Kidney (tissue), 14 donors: ENCODE data around the gene SCCPDH. TPM values are rescaled to one million over a fixed set of nuclear protein-coding genes. Genes with fewer than 3 reads are reported as not detected.
A peak's percentile ranks its signal among the peaks of the same experiment; 100 is the strongest.
"Not testable (repeated sequence)": the region's sequence is repeated elsewhere in the genome, so short reads cannot be mapped to it uniquely, and the experiment has no call there.

Source experiments
- DNase-seq, 5 donors: peaks; one replicate each; pipeline ENCODE4 v3.0.0-alpha.2; 2013 to 2020
- FAIRE-seq: peaks from 2 replicates; lab custom pipeline; 2012; peaks lifted over from hg19 to GRCh38; lab: Jason Lieb, UNC
- H3K27ac ChIP-seq, 2 donors: one replicate each; pipeline ENCODE4 v1.7.0; 2013; ENCODE audit warnings: low read depth in 2 of 2, low read length in 2 of 2, inconsistent platforms in 1 of 2
- H3K27me3 ChIP-seq: one replicate; pipeline ENCODE4 v1.7.1; 2013; ENCODE audit warnings: low read length, inconsistent platforms; ENCODE audit not compliant: control insufficient read depth, insufficient read depth
- H3K36me3 ChIP-seq, 3 donors: one replicate each; pipeline versions ENCODE4 v1.7.0 to v1.7.1; 2013; ENCODE audit warnings: low read length in 3 of 3, control low read depth in 1 of 3, inconsistent platforms in 1 of 3; ENCODE audit not compliant: insufficient read depth in 3 of 3, control insufficient read depth in 2 of 3
- H3K4me1 ChIP-seq, 3 donors: one replicate each; pipeline versions ENCODE4 v1.7.0 to v1.7.1; 2013; ENCODE audit warnings: low read length in 3 of 3, inconsistent platforms in 1 of 3, low read depth in 1 of 3; ENCODE audit not compliant: control insufficient read depth in 2 of 3, insufficient read depth in 2 of 3
- H3K4me3 ChIP-seq, 3 donors: one replicate each; pipeline versions ENCODE4 v1.7.0 to v1.8.1; 2013; ENCODE audit warnings: low read length in 3 of 3, control low read depth in 1 of 3, inconsistent platforms in 1 of 3
- H3K9ac ChIP-seq, 3 donors: one replicate each; pipeline versions ENCODE4 v1.7.0 to v1.7.1; 2013; ENCODE audit warnings: low read length in 3 of 3, control low read depth in 1 of 3, inconsistent platforms in 1 of 3
- H3K9me3 ChIP-seq, 3 donors: one replicate each; pipeline versions ENCODE4 v1.7.0 to v1.7.1; 2013; ENCODE audit warnings: low read length in 3 of 3, control low read depth in 1 of 3, inconsistent platforms in 1 of 3; ENCODE audit not compliant: control insufficient read depth in 2 of 3, insufficient read depth in 1 of 3
- intact Hi-C: fragments of 100-400 bp; cut with DNase I; formaldehyde crosslinking; loops from one replicate; pipeline ENCODE4 v1.11.1; 2022
- polyA plus RNA-seq: library from polyadenylated mRNA; stranded (reverse); fragments of 350-450 nt; fragmentation: Illumina TruSeq; extraction: RNeasy Lipid Tissue Mini Kit (QIAGEN cat#74804); gene quantifications from one replicate; pipeline ENCODE4 v1.2.3, GENCODE V29; 2014; ENCODE audit warnings: low read depth, low replicate concordance; ENCODE audit not compliant: insufficient read depth
- total RNA-seq: library from RNA; stranded (reverse); fragmentation: NEBNext Ultra II Directional; extraction: Animal tissue kit (Norgen Biotek cat#: 25700); gene quantifications from one replicate; pipeline ENCODE4 v1.2.1, GENCODE V29; 2021
- TF ChIP-seq, protein P1 (sequence below): IDR thresholded peaks from 3 replicates; pipeline ENCODE4 v1.5.1; 2012; ENCODE audit warnings: mild to moderate bottlenecking, moderate library complexity, borderline replicate concordance; ENCODE audit not compliant: insufficient read depth; ENCODE audit errors: extremely low read depth
- donor health status: control.
- donor health status: control.
- donor health status: control.
- donor health status: control.
- donor health status: control.
- donor health status: DM: yes; HTN: yes; CAD: no.
- donor health status: Normal renal cell carcinoma (clear cell type).

The SCCPDH gene
- total and polyA plus RNA-seq, 2 donors from 2014 or later, result 37.2 to 48.6 TPM

DNA sequence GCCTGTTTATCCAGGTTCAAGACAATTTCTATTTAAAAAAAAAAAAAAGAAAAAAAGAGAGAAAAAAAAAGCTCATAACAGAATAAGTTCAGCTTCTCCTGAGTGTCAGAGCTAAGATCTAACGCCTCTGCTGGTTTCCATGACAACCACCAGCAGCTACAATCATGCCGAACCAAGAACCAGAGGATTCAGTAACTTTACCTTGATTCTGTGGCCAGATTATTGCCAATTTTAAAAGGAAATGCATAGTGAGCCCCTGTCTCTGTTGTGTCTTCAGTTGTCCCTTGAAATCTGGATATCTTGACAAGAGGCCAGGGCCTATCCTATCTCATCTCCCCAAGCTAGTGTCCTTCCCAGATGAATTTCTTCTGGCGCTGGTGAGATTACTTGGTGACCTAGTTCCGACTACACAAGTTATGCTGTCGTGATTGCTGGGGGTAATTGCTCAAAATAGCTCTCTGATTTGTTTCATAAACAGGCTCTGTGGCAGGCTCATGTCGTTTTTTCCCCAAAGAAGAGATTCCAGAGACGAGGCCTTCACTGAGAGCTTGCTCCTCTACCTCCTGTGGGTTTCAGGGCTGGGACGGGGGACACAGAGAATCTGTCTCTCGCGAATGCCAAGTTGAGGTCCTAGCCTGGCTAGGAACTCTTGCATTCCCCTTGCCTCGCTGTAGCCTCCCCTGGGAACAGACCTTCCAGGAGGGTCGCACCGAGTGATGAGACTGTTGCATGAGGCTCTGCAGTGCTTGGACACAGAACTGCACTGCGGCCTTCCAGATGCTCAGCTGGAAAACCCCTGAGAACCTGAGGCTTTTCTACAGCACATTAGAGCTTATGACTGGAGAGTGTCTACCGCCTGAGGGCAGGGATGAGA lies 32.4 kb upstream of the SCCPDH start:
- no peak for FAIRE-seq
- Histone ChIP-seq H3K4me1 (peaks cover 0 to 4% (median 0%) of the 10 kb centered on the region in 3 donors), H3K9ac (no peak overlapping the region), H3K27me3 (no peaks in the 10 kb centered on the region), H3K36me3 (no peaks in the 10 kb centered on the region), H3K4me3 (no peak overlapping the region), H3K9me3 (peaks cover 0 to 9% (median 0%) of the 10 kb centered on the region in 3 donors), H3K27ac (no peak overlapping the region)
- peak in 2 of 5 donors; percentile 25 to 40 for DNase-seq
- intact Hi-C loops, result no loop called here
- TF ChIP-seq, protein P1, sequence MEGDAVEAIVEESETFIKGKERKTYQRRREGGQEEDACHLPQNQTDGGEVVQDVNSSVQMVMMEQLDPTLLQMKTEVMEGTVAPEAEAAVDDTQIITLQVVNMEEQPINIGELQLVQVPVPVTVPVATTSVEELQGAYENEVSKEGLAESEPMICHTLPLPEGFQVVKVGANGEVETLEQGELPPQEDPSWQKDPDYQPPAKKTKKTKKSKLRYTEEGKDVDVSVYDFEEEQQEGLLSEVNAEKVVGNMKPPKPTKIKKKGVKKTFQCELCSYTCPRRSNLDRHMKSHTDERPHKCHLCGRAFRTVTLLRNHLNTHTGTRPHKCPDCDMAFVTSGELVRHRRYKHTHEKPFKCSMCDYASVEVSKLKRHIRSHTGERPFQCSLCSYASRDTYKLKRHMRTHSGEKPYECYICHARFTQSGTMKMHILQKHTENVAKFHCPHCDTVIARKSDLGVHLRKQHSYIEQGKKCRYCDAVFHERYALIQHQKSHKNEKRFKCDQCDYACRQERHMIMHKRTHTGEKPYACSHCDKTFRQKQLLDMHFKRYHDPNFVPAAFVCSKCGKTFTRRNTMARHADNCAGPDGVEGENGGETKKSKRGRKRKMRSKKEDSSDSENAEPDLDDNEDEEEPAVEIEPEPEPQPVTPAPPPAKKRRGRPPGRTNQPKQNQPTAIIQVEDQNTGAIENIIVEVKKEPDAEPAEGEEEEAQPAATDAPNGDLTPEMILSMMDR, result no peak

DNA sequence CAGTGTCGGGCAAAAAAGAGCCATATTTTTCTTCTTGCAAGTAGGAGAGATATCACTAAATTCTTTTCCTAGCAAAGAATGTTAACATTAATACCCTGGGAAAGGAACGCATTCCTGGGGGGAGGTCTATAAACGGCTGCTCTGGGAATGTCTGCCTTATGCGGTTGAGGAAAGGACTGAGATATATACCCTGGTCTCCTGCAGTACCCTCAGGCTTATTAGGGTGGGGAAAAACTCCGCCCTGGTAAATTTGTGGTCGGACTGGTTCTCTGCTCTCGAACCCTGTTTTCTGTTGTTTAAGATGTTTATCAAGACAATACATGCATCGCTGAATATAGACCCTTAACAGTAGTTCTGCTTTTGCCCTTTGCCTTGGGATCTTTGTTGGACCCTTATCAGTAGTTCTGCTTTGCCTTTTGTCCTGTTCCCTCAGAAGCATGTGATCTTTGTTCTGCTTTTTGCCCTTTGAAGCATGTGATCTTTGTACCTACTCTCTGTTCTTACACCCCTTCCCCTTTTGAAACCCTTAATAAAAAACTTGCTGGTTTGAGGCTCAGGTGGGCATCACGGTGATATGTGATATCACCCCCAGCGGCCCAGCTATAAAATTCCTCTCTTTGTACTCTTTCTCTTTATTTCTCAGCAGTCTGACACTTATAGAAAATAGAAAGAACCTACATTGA lies 29.9 kb upstream of the SCCPDH start:
- H3K4me3 ChIP-seq, DNase-seq, H3K36me3 ChIP-seq, FAIRE-seq, intact Hi-C loops, H3K9ac ChIP-seq, H3K27ac ChIP-seq, H3K27me3 ChIP-seq, H3K4me1 ChIP-seq, H3K9me3 ChIP-seq: not testable (repeated sequence)

DNA sequence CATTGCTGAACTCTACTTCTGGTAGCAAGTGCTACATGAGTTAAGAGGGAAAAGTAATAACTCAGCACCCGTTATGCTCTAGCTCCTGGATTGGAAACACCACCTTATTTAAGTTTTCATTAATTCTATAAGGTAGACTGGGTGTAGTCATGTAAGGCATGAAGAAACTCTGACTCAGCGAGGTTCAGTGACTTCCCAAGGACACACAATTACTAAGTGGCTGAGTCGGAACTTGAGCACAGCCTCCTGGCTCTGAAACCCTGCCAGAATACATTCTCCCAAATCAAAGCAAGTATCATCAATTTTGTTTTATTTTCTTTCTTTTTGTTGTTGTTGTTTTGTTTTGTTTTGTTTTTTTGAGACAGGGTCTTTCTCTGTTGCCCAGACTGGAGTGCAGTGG lies 29.1 kb upstream of the SCCPDH start:
- Histone ChIP-seq H3K9ac (no peak overlapping the region), H3K4me3 (no peak overlapping the region), H3K36me3 (no peaks in the 10 kb centered on the region), H3K27me3 (no peaks in the 10 kb centered on the region), H3K27ac (no peak overlapping the region), H3K4me1 (peaks cover 0 to 2% (median 0%) of the 10 kb centered on the region in 3 donors), H3K9me3 (peaks cover 0 to 9% (median 0%) of the 10 kb centered on the region in 3 donors)
- DNase-seq, result no peak
- intact Hi-C loops, result no loop called here
- FAIRE-seq, result no peak
- TF ChIP-seq, protein P1, result no peak

DNA sequence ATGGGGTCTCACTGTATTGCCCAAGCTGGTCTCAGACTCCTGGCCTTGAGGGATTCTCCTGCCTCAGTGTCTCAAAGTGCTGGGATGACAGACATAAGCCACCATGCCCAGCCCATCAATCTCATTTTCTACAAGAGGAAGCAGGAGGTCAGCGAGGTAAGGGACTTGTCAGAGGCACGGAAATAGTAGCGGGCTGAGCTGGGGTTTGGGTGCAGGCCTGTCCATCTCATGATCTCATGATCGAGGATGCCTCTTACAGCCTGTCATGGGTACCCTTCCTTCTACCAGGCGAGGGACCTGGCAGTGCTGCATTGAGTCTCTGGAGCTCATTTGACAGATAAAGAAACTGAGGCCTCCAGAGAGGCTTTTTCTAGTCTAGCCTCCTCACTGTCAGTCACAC lies 28.5 kb upstream of the SCCPDH start:
- no peak for DNase-seq
- TF ChIP-seq, protein P1, result no peak

More for the DNA sequence above, 28.5 kb upstream of the SCCPDH start:
- Histone ChIP-seq H3K9ac (no peak overlapping the region), H3K27me3 (no peaks in the 10 kb centered on the region), H3K9me3 (peaks cover 0 to 9% (median 0%) of the 10 kb centered on the region in 3 donors), H3K27ac (no peak overlapping the region), H3K36me3 (no peaks in the 10 kb centered on the region), H3K4me3 (no peak overlapping the region), H3K4me1 (peaks cover 0 to 2% (median 0%) of the 10 kb centered on the region in 3 donors)
- FAIRE-seq, result no peak
- intact Hi-C loops, result no loop called here
